ENCODE results near the gene MPC1. TPM values are rescaled to one million over a fixed set of nuclear protein-coding genes. Genes with fewer than 3 reads are reported as not detected.
"Not testable (repeated sequence)": the region's sequence is repeated elsewhere in the genome, so short reads cannot be mapped to it uniquely, and the experiment has no call there.

MPC1 gene
- total RNA-seq, 6 experiments from 2014 or later: 102 to 298 (median 180) TPM

- TF ChIP-seq, protein P1, sequence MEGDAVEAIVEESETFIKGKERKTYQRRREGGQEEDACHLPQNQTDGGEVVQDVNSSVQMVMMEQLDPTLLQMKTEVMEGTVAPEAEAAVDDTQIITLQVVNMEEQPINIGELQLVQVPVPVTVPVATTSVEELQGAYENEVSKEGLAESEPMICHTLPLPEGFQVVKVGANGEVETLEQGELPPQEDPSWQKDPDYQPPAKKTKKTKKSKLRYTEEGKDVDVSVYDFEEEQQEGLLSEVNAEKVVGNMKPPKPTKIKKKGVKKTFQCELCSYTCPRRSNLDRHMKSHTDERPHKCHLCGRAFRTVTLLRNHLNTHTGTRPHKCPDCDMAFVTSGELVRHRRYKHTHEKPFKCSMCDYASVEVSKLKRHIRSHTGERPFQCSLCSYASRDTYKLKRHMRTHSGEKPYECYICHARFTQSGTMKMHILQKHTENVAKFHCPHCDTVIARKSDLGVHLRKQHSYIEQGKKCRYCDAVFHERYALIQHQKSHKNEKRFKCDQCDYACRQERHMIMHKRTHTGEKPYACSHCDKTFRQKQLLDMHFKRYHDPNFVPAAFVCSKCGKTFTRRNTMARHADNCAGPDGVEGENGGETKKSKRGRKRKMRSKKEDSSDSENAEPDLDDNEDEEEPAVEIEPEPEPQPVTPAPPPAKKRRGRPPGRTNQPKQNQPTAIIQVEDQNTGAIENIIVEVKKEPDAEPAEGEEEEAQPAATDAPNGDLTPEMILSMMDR (IDR thresholded peaks at IDR 0.05): peak in 2 of 4 donors; percentile 13 to 40
- H3K27me3 ChIP-seq; ATAC-seq; H3K9me3 ChIP-seq; intact Hi-C loops (cut with DNase I); H3K36me3 ChIP-seq: not testable (repeated sequence)
- H3K4me3 ChIP-seq: peak overlapping the region; percentile 78 to 92 (median 91)
- peak overlapping the region; percentile 92 to 98 (median 93) for H3K27ac ChIP-seq
- 5% methylated on average over 22 of the region's 22 CpGs for WGBS (ENCODE audit: insufficient coverage, low coverage, low lambda C conversion rate, missing lambda C conversion rate)
- peaks cover 1 to 61% (median 28%) of the 10 kb centered on the region in 4 donors for H3K4me1 ChIP-seq
- peak in 1 of 3 donors; percentile 64 for DNase-seq
Observed at GRCh38 chr6:166383802-166384363, 1.1 kb upstream of the MPC1 start.

GRCh38 chr6:166382500-166382932, 224 bp downstream of the MPC1 start:
- ATAC-seq (peak in 3 of 4 donors; percentile 0 to 3 (median 3)), DNase-seq (peak in 1 of 3 donors; percentile 46)
- peak overlapping the region; percentile 78 to 92 (median 91) for H3K4me3 ChIP-seq
- no peaks in the 10 kb centered on the region for H3K36me3 ChIP-seq
- intact Hi-C loops (cut with DNase I): no loop called here
- TF ChIP-seq POLR2A (IDR thresholded peaks at IDR 0.05): no peak
- TF ChIP-seq, protein P1 (IDR thresholded peaks at IDR 0.05): no peak
- H3K4me1 ChIP-seq: peaks cover 0 to 63% (median 29%) of the 10 kb centered on the region in 4 donors
- peak overlapping the region; percentile 89 to 98 (median 92) for H3K27ac ChIP-seq
- no peaks in the 10 kb centered on the region for H3K9me3 ChIP-seq
- no peaks in the 10 kb centered on the region for H3K27me3 ChIP-seq
- WGBS (ENCODE audit: insufficient coverage, low coverage, low lambda C conversion rate, missing lambda C conversion rate): no CpG with 5 or more reads among the region's 46 CpGs

DNA sequence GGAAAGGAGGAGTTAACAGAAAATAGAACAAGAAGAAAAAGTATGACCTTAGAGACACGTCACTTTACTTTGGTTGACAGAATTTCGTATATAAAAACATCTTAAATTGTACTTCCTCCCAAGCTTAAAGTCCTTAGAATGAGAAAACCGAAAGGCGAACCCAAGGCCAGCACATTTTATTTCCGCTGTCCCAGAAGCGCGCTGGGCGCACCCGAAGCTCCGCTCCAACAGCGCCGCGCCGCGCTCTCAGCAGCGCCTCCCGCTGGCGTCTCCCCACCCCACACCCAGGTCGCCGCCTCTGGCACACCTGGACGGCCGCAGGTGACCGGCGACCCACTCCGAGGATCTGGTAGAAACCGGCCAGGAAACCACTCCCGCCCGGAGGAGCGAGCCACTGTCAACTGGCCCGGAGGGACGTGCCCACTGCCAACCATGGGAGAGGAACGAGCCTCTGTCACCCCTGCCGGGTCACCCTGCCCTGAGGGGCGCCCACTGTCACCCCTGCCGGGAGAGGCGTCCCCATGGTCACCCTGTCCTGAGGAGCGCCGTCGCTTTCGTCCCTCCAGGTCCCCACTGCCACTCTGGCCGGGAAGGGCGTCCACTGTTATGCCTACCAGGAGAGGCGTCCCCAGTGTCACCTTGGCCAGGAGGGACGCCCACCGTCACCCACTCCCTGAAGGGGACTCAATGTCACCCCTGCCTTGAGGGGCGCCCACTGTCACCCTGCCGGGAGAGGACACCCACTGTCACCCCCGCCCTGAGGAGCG, 824 bp downstream of the MPC1 start:
- WGBS (ENCODE audit: insufficient coverage, low coverage, low lambda C conversion rate, missing lambda C conversion rate): 1% methylated on average over 31 of the region's 49 CpGs
- Histone ChIP-seq H3K9me3 (no peaks in the 10 kb centered on the region), H3K27ac (peak overlapping the region; percentile 89 to 98 (median 92)), H3K4me1 (peaks cover 0 to 63% (median 27%) of the 10 kb centered on the region in 4 donors), H3K4me3 (peak overlapping the region; percentile 78 to 92 (median 91)), H3K27me3 (no peaks in the 10 kb centered on the region), H3K36me3 (no peaks in the 10 kb centered on the region)
- intact Hi-C loops (cut with DNase I): no loop called here
- DNase-seq: peak; percentile 89 to 93 (median 92)
- peak; percentile 74 to 80 (median 77) for ATAC-seq
- TF ChIP-seq POLR2A (IDR thresholded peaks at IDR 0.05): peak; percentile 57
- TF ChIP-seq, protein P1 (IDR thresholded peaks at IDR 0.05): peak; percentile 84 to 97 (median 91)

DNA sequence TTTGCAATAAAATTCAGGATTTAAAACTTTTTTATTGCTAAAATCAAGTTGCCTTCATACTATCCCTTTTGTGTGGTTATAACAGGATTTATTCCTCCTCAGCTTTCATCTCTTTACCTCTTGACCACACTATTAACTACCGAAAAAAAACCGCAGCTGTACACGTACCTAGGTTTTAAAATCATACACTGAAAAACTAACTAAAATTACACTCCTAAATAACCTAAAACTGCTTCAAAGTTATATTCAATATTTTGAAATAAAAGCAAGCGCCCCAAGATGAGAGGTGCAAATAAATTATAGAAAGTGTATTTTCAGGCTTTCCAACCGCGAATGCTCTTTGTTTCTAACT, 1.4 kb downstream of the MPC1 start:
- Histone ChIP-seq H3K27me3 (no peaks in the 10 kb centered on the region), H3K9me3 (no peaks in the 10 kb centered on the region), H3K4me3 (peak overlapping the region; percentile 78 to 92 (median 91)), H3K36me3 (no peaks in the 10 kb centered on the region), H3K4me1 (peaks cover 0 to 57% (median 24%) of the 10 kb centered on the region in 4 donors), H3K27ac (peak overlapping the region; percentile 89 to 98 (median 92))
- 8% methylated on average over 6 of the region's 6 CpGs for WGBS (ENCODE audit: insufficient coverage, low coverage, low lambda C conversion rate, missing lambda C conversion rate)
- ATAC-seq (no peak), DNase-seq (no peak)
- TF ChIP-seq POLR2A (IDR thresholded peaks at IDR 0.05): no peak
- TF ChIP-seq, protein P1 (IDR thresholded peaks at IDR 0.05): no peak
- intact Hi-C loops (cut with DNase I): no loop called here

All from right lobe of liver (tissue), 6 donors.